ENCODE results near the gene BSPH1.

DNA sequence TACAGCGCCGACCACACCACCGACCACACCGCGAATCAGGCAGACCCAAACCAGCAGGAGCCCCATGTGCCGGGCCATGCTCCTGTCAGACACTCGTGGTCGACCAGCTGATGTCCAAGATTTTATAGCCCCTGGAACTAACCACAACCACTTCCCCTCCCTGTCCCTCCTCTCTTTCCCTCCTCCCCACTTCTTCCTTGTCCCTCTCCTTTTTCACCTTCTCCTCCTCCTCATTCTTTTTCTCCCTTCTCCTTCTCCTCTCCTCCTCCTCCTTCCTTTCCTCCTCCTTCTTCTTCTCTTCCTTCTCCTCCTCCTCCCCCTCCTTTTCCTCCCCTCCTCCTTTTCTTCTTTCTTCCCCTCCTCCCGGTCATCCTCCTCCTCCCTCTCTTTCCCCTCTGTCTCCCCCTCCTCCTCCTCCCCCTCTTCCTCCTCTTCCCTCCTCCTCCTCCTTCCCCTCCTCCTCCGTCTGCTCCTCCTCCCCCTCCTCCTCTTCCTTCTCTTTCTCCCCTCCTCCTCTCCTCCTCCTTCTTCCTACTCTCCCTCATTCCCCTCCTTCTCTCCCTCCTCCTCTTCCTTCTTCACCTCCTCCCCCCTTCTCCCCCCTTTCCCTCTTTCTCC lies 670 bp downstream of the BSPH1 start:
- TF ChIP-seq CTCF (IDR thresholded peaks at IDR 0.05; ENCODE audit: poor library complexity) (no peak), EZH2 (IDR thresholded peaks at IDR 0.05; ENCODE audit: borderline replicate concordance) (no peak)
